ENCODE measurements around the gene LMAN2. TPM values are rescaled to one million over a fixed set of nuclear protein-coding genes. Genes with fewer than 3 reads are reported as not detected.
"Not testable (repeated sequence)": the region's sequence is repeated elsewhere in the genome, so short reads cannot be mapped to it uniquely, and the experiment has no call there.

LMAN2 gene
- total RNA-seq, 1 experiment from 2014 or later = 274 TPM

DNA sequence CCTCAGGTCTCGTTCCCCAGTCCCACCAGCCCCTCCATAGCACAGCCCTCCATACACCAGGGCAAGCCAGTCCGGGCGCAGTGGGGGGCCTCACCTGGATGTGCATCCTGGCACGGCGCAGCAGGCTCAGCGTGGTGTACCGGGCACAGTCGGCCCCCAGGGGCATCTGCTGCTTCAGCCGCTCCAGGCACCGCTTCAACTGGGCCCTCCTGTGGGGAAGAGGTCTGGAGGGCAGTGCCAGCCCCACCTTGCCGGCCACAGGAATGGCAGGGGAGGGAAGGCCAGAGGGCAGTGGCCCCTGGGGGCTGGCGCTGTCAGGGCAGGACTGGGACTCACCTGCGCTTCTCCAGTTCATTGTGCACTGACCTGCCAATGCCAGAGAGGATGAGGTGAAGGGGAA is 41.1 kb downstream of the LMAN2 start:
- no peak for DNase-seq (ENCODE audit: extremely low read depth, low read depth)

DNA sequence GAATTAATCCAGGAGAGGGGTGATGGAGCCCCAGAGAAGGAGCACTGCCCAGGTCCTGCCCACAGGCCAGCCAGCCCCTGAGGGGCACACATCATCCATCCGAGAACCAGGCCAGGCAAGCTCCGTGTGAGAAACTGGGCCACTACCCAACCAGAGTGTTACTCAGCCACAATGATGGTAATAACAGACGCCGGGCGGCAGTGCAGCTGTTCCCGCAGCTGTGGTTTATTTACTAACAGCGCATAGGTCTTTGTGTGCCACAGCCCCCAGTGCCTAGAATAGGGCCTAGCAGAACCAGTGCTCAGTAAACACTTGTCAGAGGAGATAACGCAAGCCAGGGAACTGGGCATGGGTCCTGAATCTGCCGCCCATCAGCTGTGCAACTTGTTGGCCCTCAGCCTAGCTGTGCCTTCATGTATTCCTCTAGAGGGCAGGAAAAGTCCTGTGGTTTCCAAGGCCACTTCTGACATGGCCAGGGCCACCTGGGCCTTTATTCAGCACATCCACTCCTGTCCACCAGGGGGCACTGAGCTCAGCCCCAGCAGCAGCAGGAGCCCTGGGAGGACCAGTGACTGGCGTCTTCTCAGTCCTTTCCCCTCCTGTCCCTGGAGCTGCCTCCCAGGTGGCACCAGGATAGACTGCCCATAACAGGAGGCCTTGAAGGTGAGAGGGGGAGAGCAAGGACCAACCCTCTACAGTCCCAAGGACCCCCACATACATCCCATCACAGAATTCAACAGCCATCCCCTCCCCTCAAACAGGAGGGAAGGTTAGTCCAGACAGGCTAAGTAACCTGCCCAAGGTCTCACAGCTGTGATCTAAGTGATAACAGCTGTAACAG is 41.9 kb downstream of the LMAN2 start:
- peak; percentile 73 for DNase-seq (ENCODE audit: extremely low read depth, low read depth)

DNA sequence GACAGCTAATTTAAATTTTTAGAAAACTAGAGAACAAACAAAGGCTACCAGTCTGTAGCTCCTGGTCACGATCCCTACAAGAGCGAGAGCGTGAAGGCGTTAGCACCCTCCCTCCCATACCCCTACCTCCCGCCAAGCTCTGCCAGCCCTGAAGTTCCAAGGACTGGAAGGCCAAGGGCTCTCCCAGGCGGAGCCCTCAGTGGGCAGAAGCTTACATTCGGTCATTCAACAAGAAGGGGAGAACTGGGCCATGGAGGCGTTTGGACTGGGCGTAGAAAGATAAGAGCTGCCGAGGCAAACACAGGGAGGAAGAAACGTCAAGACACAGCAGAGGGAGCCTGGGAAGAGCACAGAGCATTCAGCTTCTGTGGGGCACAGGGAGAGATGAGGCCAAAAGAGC is 42.7 kb downstream of the LMAN2 start:
- DNase-seq (ENCODE audit: extremely low read depth, low read depth) = no peak

DNA sequence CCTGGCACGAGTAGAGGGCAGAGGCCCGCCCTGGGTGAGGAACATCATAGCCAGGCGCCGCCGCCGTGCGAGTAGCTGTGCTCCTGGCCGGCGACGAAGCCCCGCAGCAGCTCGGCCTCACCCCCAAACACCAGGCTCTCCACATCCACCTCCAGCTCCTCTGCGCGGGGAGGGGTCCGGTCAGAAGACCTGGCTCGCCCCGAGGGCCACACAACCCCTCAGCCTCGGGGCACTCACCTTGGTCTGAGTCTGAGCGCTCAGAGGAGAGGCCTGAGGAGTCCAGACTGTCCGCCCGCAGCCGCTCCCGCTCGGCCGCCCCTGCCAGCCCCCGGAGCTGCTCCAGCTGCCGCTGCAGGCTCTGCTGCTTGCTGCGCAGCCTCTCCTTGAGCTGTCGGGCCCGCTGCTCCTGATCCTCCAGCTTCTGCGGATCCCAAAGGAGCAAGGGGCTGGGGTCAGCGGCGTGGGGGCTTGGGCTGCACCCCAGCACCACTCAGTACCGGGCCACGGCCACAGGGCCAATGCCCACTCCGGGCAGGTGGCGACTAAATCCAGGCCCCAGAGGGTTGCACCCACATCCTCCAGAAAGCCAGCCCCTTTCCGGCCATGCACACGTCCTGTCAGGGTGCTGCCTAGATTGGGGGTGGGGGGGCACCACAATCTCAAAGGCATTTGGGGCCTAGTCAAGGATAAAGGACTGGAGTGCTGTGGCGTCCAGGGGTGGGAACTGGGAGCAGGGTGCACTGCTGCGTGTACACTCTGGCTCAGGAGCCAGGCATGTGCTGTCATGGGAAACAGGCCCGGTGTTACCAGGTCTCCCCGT is 43.7 kb downstream of the LMAN2 start:
- DNase-seq (ENCODE audit: extremely low read depth, low read depth) = no peak

DNA sequence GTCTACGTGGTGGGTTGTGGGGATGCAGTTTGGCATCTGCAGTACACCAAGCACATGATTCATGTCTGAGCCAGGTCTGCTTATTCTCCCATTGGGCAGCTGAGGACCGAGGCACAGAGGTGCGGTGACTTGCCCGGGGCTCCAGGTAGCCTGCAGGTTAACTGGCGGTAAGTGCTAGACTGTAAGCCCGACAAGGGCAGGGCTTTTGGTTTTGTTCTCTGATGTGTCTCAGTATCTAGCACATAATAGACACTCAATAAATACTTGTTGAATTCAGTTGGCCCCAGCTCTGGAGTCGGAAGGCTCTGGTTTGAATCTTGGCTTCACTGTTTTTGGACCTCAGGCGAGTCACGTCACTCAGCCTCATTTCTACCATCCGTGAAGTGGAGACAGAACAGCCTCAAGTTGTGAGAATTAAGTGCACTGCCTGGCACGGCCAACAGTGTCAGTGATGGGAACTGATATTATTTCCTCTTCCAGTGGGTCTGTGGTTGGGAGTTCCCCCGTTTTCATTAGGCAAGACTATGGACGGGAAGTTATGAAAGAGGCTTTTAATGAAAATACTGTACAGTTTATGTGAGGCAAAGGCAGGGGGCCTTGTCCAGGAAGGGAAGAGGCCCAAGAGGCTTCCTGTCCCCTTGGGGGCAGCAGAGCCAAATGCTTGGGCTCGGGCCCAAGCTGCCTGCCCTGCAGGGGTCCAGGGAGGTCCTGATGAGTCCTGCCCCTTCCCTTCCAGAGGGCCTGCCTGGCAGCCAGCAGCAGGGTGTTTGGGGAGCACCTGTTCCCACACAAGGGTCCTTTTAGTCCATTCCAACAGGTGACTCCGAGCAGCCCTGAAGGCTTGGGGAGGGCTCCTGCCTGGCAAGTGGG is 44.6 kb downstream of the LMAN2 start:
- DNase-seq (ENCODE audit: extremely low read depth, low read depth) = no peak

DNA sequence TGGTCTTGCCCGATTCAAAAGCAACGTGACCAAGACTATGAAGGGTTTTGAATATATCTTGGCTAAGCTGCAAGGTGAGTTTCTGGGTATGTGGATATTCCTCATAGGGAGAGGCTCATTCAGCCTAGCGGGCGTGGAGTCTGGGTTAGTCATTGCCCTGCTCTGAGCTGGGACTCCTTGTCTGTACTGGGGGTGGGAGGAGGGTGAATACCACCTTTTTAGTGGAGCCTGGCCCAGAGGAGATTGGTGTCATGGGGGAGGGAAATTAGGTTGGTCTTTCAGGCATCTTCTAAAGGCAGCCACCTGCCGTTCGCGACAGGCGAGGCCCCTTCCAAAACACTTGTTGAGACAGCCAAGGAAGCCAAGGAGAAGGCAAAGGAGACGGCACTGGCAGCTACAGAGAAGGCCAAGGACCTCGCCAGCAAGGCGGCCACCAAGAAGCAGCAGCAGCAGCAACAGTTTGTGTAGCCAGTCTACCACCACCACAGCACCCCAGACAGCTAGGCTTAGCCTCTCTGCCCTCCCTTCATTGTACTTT is 45.3 kb downstream of the LMAN2 start:
- not testable (repeated sequence) for DNase-seq (ENCODE audit: extremely low read depth, low read depth)

DNA sequence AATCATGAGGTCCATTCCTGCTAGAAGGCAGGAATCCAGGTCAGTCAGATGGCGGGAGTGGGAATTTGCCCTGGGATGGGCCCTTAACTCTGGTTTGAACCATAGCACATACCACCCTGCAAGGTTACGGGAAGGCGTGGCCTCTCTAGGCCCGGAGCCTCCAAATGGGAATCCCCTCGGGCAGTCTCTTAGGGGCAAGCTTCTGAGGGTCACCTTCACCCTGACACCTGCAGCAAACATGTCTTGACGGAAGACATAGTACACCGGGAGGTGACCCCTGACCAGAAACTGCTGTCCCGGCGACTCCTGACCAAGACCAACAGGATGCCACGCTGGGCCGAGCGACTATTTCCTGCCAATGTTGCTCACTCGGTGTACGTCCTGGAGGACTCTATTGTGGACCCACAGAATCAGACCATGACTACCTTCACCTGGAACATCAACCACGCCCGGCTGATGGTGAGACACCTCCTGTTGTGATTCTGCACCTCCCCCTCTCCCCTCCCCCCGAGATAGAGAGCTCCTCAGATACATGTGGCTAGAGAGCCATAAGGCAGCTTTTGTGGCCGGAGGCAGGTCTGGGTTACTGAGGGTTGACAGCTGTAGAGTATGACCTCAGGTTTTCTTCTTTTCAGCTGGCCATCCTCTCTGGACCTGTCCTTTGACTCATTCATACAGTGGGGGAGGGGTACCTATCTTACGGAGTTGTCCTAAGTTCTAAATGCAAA is 46.9 kb downstream of the LMAN2 start:
- no peak for DNase-seq (ENCODE audit: extremely low read depth, low read depth)

DNA sequence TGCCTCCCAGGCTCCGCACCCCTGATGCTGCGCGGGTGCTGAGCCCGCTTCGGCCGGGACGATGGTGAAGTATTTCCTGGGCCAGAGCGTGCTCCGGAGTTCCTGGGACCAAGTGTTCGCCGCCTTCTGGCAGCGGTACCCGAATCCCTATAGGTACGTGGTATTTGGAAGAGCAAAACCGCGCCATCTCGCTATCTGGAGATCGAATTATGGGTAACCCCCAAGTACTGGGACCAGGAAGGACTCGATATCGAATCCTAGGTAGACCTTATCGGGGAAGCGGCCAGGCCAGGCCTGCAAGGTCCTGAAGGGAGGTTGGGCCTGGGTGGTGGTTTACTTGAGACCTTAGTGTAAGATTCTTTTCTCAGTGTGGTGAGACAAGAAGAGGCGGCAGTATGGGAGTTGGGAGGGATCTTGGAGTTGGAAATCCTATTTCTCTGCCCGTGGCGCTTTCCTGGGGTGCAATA is 47.5 kb downstream of the LMAN2 start:
- no peak for DNase-seq (ENCODE audit: extremely low read depth, low read depth)

DNA sequence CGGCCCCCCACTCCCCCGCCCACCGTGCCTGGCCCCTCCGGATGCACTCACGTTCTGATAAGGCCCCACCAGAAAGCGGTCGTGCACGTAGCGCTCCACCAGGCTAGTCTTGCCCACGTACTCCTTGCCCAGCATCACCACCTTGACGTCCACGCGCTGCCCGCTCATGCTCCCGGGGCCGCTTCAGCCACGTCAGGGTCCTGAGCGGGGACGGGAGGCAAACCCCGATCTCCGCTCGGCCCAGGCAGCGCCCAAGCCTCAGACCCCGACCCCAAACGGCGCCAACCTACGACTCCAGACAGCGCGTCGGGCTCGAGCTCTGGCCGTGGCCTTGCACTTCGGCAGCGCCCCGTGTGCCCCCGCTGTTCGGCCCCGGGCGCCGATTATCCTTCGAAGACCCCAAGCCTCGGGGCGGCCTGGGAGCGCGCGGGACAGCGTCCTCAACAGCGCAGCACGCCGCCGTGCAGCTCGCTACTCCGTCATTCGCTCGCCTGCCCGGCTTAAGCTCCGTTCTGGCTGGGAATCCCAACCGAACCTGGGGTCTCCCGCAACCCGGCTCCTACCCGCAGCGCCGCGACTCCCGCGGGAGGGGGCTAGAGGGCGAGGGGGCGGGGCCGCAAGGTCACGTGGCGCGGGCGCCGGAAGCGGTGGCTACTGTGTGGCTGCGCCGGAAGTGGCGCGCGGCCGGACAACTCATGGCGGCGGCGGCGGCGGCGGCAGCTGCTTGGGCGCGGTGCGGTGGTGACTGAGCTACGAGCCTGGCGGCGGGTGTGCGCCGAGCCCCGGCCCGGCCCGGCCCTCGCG is 48.1 kb downstream of the LMAN2 start, which contains the start of the genes PRELID1 and RAB24:
TSS of gene PRELID1 (plus strand) at position 679 of the 804 bp plus-strand sequence. CDS start 187 bp downstream, outside the sequence.
TSS of gene RAB24 (minus strand) at position 599 of the 804 bp plus-strand sequence. CDS start at position 168, 431 bp downstream.
- peak; percentile 80 for DNase-seq (ENCODE audit: extremely low read depth, low read depth)

DNA sequence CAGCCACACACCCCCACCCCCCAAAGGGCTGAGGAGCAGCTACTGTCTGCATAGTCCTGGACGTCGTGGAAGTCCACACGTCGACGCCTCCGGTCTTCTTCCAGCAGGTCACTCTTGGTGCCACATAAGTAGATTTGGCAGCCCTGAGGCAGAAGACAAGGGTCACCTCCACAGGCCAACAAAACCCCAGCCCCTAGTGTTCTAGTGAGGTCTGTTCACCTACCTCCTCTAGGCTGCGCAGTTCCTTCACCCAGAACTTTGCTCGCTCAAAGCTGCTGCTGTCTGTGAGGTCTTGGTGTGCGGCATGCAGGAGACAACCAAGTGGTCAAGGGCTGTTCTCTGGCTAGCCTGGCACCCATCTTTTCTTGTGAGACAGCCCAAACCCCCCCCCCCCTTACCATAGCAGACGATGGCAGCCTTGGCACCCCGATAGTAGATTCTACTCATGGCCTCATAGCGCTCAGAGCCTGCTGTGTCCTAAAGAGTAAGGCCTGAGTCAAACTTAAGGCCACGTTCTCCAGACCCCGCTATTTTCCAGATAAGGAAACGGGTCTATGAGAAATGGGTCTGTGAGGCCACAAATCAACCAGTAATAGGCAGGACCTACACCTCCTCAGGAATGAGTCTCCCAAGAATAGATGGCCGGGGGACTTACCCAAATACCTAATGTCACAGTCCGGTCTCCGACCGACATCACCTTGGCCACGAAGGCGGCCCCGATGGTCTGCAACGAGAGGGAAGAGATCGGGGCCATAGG is 48.9 kb downstream of the LMAN2 start:
- DNase-seq (ENCODE audit: extremely low read depth, low read depth) = no peak

DNA sequence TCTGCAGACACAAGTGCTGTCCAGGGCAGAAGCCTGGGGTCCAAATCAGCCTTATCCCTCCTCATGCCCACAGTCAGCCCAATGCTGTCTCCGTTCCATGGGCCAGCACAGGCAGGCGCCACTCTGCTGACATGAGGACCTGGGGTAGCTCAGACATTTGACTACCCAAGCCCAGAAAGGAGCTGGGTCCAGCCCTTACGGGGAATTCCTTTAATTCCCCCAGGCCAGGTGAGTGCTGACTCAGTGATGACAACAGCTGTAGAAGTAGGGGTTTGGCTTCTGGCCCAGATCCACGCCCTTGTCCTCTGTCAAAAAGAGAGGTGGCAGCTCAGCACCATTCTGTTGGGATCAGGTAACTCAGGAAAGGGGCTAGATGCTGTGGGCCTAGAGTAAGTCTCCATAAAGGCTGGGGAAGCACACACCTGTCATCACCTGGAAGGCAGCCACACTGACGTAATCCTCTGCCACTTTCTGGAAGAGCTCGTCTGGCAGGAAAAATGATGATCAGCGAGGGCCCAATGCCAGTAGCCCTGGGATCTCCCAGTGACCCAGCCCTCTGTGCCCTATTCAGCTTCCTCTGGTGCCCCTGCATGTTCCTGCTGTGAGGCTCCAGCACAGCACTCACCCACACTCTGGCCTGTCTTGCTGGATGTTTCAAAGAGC is 49.8 kb downstream of the LMAN2 start:
- DNase-seq (ENCODE audit: extremely low read depth, low read depth) = no peak

DNA sequence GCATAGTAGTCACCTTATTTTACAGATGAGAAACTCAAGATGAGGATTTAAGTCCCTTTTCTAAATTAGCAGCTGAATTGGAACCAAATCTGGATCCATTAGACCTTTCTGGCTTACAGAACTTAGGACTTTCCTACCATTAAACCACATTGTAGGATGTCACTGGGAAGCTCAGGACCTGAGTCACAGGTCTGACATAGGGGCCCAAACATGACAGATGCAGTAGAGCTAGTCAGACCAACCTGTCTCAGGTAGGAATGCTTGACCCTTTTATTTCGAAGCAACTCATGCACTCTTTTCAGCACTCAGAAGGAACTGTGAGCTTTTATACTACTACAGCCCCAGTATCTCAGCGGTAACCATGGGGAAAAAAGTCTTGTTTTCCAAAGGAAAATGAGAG is 50.5 kb downstream of the LMAN2 start:
- no peak for DNase-seq (ENCODE audit: extremely low read depth, low read depth)

DNA sequence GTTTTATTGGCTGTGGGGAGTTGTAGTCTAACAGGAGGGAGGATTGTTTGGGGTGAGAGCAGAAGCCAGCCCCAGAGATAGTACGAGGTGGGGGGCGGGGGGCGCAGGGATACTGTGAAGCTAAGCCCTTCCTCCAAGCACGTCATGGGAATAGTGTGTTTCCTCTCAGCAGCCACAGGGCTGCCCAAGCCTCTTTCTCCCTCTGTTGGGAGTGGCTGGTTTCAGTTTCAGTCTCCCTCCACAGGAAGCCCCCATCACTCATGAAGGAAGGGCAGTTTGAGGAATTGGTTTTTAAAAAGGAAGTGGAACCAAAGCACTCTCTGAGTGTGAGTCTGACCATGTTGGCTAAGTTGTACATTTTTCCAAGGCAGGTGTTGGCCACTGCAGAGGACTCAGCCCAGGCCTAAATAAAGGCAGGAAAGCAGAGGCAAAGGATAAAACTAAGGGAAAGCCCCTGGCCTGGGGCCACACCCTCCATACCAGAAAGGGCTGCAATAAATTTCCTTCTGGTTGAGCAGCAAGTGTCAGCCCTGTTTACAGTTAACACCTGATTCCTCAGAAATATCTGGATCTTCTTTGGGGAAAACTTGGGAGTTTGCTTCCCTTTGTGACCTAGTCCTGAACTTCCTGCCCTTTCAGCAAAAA is 51.1 kb downstream of the LMAN2 start:
- no peak for DNase-seq (ENCODE audit: extremely low read depth, low read depth)

DNA sequence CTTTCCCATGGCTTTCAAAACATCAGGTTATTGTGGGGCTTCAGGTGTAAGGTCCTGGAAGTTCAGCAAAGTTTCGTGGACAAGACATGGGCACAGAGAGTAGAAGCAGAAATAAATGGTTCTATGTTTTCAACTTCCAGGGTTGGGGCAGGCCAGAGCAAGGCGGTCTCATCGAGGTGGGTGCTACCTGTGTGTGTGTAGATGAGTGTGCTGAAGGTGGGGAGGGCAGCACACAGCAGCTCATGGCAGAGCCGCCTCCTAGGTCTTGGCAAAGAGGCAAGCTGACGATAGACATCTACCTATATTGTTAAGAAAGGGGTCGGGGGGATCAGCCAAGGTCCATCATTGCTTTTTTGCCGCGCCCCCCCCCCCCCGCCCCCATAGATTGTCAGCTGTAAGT is 51.8 kb downstream of the LMAN2 start:
- no peak for DNase-seq (ENCODE audit: extremely low read depth, low read depth)

DNA sequence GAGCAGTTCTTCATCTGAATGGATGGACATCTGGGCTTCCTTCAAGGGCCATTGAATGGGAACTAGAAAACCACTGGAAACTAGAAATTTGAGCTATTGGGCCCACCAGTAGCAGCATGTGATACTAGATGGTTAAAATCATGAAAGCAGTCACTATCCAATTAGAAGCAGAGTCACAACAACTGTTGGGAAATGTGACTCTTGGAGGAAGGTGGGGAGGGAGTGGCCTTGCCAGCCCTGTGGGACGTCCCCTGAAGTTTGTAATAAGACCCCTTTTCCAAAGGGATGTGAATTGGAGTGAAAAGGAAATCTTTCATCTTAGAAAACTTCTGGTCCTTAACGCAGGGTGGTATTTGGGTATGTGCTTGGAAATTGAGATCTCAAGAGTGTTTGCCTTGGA is 53.5 kb downstream of the LMAN2 start:
- DNase-seq (ENCODE audit: extremely low read depth, low read depth) = no peak

DNA sequence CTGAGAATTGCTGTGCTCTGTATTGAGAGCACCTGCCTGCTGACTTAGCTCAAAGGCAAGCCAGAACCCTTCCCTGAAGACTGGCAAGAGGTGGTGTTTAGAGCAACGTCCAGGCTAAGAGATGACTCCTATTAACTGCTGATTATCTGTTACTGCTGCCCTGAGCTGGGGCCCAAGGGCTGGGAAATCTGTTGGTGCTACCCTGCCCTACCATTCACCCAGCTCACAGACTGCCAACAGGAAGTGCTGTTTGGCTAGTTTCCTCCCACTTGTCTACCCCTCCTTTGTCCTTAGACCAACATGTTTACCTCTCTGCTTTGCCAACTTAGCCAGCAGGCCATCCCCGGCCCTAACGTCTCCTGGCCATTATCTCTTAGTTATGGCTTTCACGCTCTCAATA is 54.9 kb downstream of the LMAN2 start:
- DNase-seq (ENCODE audit: extremely low read depth, low read depth) = no peak

DNA sequence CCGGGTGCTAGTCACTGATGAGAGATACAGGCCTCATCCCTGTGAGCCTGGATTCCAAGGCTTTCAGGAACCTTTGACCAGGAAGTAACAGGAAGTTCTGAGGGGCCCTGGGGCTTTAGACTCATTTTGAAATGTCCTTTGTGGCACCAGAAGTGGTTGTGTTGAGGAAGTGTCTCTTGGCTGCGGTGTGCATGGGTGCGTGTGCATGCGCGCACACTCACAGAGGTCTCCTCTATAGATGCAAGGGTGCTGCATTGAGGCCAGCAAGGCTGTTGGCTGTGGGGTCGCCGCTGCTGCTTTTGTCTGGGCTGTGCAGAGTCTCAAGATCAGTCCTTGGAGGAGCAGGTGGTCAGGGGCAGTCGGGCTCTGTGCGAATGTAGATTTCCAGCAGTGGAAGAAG is 55.5 kb downstream of the LMAN2 start:
- no peak for DNase-seq (ENCODE audit: extremely low read depth, low read depth)

All from NCI-H460 (cell line).